Breast epithelium (tissue), 4 donors: Measurements from ENCODE around the gene PDZD7. TPM values are rescaled to one million over a fixed set of nuclear protein-coding genes. Genes with fewer than 3 reads are reported as not detected.

Experiments
- DNase-seq, 2 donors: peaks; one replicate each; pipeline ENCODE4 v3.0.0-alpha.2; 2019; ENCODE audit warnings: low spot score in 2 of 2
- H3K27ac ChIP-seq, 2 donors: fragments of 200-600 bp; sonication (generic) in 1 of 2; one replicate each; pipeline ENCODE4 v1.5.1; 2016 to 2019; ENCODE audit warnings: mild to moderate bottlenecking in 1 of 2
- H3K27me3 ChIP-seq, 2 donors: fragments of 200-600 bp; sonication (generic) in 1 of 2; one replicate each; pipeline versions ENCODE4 v1.5.1 to v1.6.0; 2017 to 2019; ENCODE audit warnings: control low read depth in 1 of 2, mild to moderate bottlenecking in 1 of 2
- H3K36me3 ChIP-seq: fragments of 200-600 bp; one replicate; pipeline ENCODE4 v1.5.1; 2019
- H3K4me1 ChIP-seq, 2 donors: fragments of 200-600 bp; sonication (generic); one replicate each; pipeline ENCODE4 v1.5.1; 2016 to 2019; ENCODE audit warnings: control low read depth in 1 of 2
- H3K4me3 ChIP-seq, 3 donors: fragments of 200-600 bp; sonication (generic); 1 replicate in 2 of 3; 2 replicates in 1 of 3; pipeline ENCODE4 v1.5.1; 2016 to 2019; ENCODE audit warnings: mild to moderate bottlenecking in 3 of 3, moderate library complexity in 2 of 3
- H3K9me3 ChIP-seq, 2 donors: fragments of 200-600 bp; sonication (generic) in 1 of 2; one replicate each; pipeline ENCODE4 v1.5.1; 2016 to 2019; ENCODE audit warnings: control low read depth in 1 of 2
- CTCF ChIP-seq, 3 donors: fragments of 450-650 bp; IDR thresholded peaks; one replicate each; pipeline ENCODE4 v1.5.1; 2016 to 2017; ENCODE audit warnings: antibody characterized with exemption in 3 of 3, mild to moderate bottlenecking in 3 of 3, moderate library complexity in 3 of 3
- POLR2A ChIP-seq: fragments of 450-650 bp; IDR thresholded peaks from one replicate; pipeline ENCODE4 v1.6.1; 2016; ENCODE audit warnings: antibody characterized with exemption, mild to moderate bottlenecking, moderate library complexity
- POLR2AphosphoS5 ChIP-seq, 3 donors: sonication (generic); formaldehyde crosslinking; IDR thresholded peaks; one replicate each; pipeline ENCODE4 v1.6.1; 2017; ENCODE audit warnings: antibody characterized with exemption in 3 of 3
- intact Hi-C: fragments of 100-400 bp; cut with DNase I; formaldehyde crosslinking; loops from one replicate; pipeline ENCODE4 v1.15.1; 2023; ENCODE audit warnings: low total_unique reads
- total RNA-seq, 3 donors: library from RNA; depleted of rRNA; stranded (reverse); fragments of >200 nt; gene quantifications; one replicate each; pipeline ENCODE4 v1.1.0, GENCODE V29; 2016

Gene PDZD7
- total RNA-seq, 3 donors from 2014 or later: 0.48 to 2.3 (median 0.66) TPM

- no peaks in the 10 kb centered on the region for H3K9me3 ChIP-seq
- intact Hi-C loops: no loop called here
- peak overlapping the region; percentile 44 to 64 (median 57) for H3K4me3 ChIP-seq
- peaks cover 0 to 7% of the 10 kb centered on the region in 2 donors for H3K27me3 ChIP-seq
- no peaks in the 10 kb centered on the region for H3K36me3 ChIP-seq
- TF ChIP-seq POLR2A: no peak
- TF ChIP-seq POLR2AphosphoS5 (IDR thresholded peaks at IDR 0.05): no peak
- TF ChIP-seq CTCF (IDR thresholded peaks at IDR 0.05): no peak
- DNase-seq: no peak
- peaks cover 0 to 5% of the 10 kb centered on the region in 2 donors for H3K4me1 ChIP-seq
- H3K27ac ChIP-seq: peak overlapping the region; percentile 94 to 95
Measured at GRCh38 chr10:101043363-101043707, 12.4 kb upstream of the PDZD7 start.

- peak overlapping the region; percentile 44 to 64 (median 57) for H3K4me3 ChIP-seq
- intact Hi-C loops: no loop called here
- TF ChIP-seq POLR2AphosphoS5 (IDR thresholded peaks at IDR 0.05): peak; percentile 85 to 86 (median 85)
- no peak for TF ChIP-seq CTCF (IDR thresholded peaks at IDR 0.05)
- TF ChIP-seq POLR2A: peak; percentile 29
- H3K27ac ChIP-seq: peak overlapping the region; percentile 94 to 95
- no peaks in the 10 kb centered on the region for H3K9me3 ChIP-seq
- H3K27me3 ChIP-seq: peaks cover 0 to 2% of the 10 kb centered on the region in 2 donors
- peak; percentile 96 to 97 for DNase-seq
- H3K4me1 ChIP-seq: peaks cover 0 to 5% of the 10 kb centered on the region in 2 donors
- no peaks in the 10 kb centered on the region for H3K36me3 ChIP-seq
Measured at GRCh38 chr10:101042667-101043362, 11.9 kb upstream of the PDZD7 start.

- H3K4me3 ChIP-seq: peak overlapping the region; percentile 44 to 64 (median 57)
- TF ChIP-seq POLR2A: no peak
- no peak for TF ChIP-seq POLR2AphosphoS5 (IDR thresholded peaks at IDR 0.05)
- no peak for TF ChIP-seq CTCF (IDR thresholded peaks at IDR 0.05)
- intact Hi-C loops: no loop called here
Measured at GRCh38 chr10:101042118-101042517, 11.2 kb upstream of the PDZD7 start.

GRCh38 chr10:101041252-101041761, 10.4 kb upstream of the PDZD7 start:
- Histone ChIP-seq H3K4me1 (peaks cover 0 to 5% of the 10 kb centered on the region in 2 donors), H3K27me3 (no peaks in the 10 kb centered on the region), H3K36me3 (no peaks in the 10 kb centered on the region), H3K4me3 (no peak overlapping the region), H3K9me3 (no peaks in the 10 kb centered on the region), H3K27ac (peak overlapping the region; percentile 23 to 94)
- no peak for TF ChIP-seq POLR2A
- peak in 1 of 3 donors; percentile 26 for TF ChIP-seq POLR2AphosphoS5 (IDR thresholded peaks at IDR 0.05)
- TF ChIP-seq CTCF (IDR thresholded peaks at IDR 0.05): peak; percentile 33 to 88 (median 76)
- intact Hi-C loops: loop anchor here (2.0 kb wide), 1 partner anchor 21 kb away; no protein-coding TSS in a partner anchor
- peak; percentile 72 to 86 for DNase-seq

More at GRCh38 chr10:101042118-101042517, 11.2 kb upstream of the PDZD7 start:
- Histone ChIP-seq H3K27me3 (no peaks in the 10 kb centered on the region), H3K9me3 (no peaks in the 10 kb centered on the region), H3K36me3 (no peaks in the 10 kb centered on the region), H3K27ac (peak overlapping the region; percentile 94 to 95), H3K4me1 (peaks cover 0 to 5% of the 10 kb centered on the region in 2 donors)
- DNase-seq: no peak

- Histone ChIP-seq H3K4me1 (peaks cover 0 to 5% of the 10 kb centered on the region in 2 donors), H3K4me3 (no peak overlapping the region), H3K36me3 (no peaks in the 10 kb centered on the region), H3K9me3 (no peaks in the 10 kb centered on the region), H3K27ac (peak overlapping the region in 1 of 2 donors; percentile 23), H3K27me3 (no peaks in the 10 kb centered on the region)
- TF ChIP-seq CTCF (IDR thresholded peaks at IDR 0.05) (no peak), POLR2A (no peak), POLR2AphosphoS5 (IDR thresholded peaks at IDR 0.05) (no peak)
- no peak for DNase-seq
- intact Hi-C loops: loop anchor here (2.0 kb wide), 1 partner anchor 20 kb away; no protein-coding TSS in a partner anchor
Measured at GRCh38 chr10:101040851-101041250, 9.9 kb upstream of the PDZD7 start.
